ENCODE measurements around the gene SRA1. TPM values are rescaled to one million over a fixed set of nuclear protein-coding genes. Genes with fewer than 3 reads are reported as not detected.
A peak's percentile ranks its signal among the peaks of the same experiment; 100 is the strongest.

Gene SRA1
- total RNA-seq, 1 donor from 2014 or later = 34.6 TPM

- Mint-ChIP-seq H3K36me3 (ENCODE audit: insufficient read depth) (peaks cover 6% of the 10 kb centered on the region), H3K4me3 (ENCODE audit: low read depth) (peak overlapping the region; percentile 8), H3K27me3 (no peaks in the 10 kb centered on the region), H3K27ac (peak overlapping the region; percentile 37), H3K9me3 (ENCODE audit: low read depth) (no peaks in the 10 kb centered on the region), H3K4me1 (ENCODE audit: low read depth) (peaks cover 21% of the 10 kb centered on the region)
- no peak for TF ChIP-seq CTCF (IDR thresholded peaks at IDR 0.05; ENCODE audit: unreplicated experiment)
- no peak for DNase-seq (ENCODE audit: low spot score, unreplicated experiment)
Observed at GRCh38 chr5:140567136-140567818, 10.0 kb upstream of the SRA1 start.

GRCh38 chr5:140566665-140567064 is 9.4 kb upstream of the SRA1 start:
- Mint-ChIP-seq H3K4me3 (ENCODE audit: low read depth) (no peak overlapping the region), H3K27ac (no peak overlapping the region), H3K27me3 (no peaks in the 10 kb centered on the region), H3K4me1 (ENCODE audit: low read depth) (peaks cover 21% of the 10 kb centered on the region), H3K9me3 (ENCODE audit: low read depth) (no peaks in the 10 kb centered on the region), H3K36me3 (ENCODE audit: insufficient read depth) (peaks cover 6% of the 10 kb centered on the region)
- no peak for DNase-seq (ENCODE audit: low spot score, unreplicated experiment)
- TF ChIP-seq CTCF (IDR thresholded peaks at IDR 0.05; ENCODE audit: unreplicated experiment) = no peak

- Mint-ChIP-seq H3K36me3 (ENCODE audit: insufficient read depth) (peaks cover 6% of the 10 kb centered on the region), H3K9me3 (ENCODE audit: low read depth) (no peaks in the 10 kb centered on the region), H3K27me3 (no peaks in the 10 kb centered on the region), H3K27ac (no peak overlapping the region), H3K4me1 (ENCODE audit: low read depth) (peaks cover 21% of the 10 kb centered on the region), H3K4me3 (ENCODE audit: low read depth) (peak overlapping the region; percentile 98)
- DNase-seq (ENCODE audit: low spot score, unreplicated experiment) = no peak
- TF ChIP-seq CTCF (IDR thresholded peaks at IDR 0.05; ENCODE audit: unreplicated experiment) = no peak
Observed at GRCh38 chr5:140565780-140566095, 8.5 kb upstream of the SRA1 start.

- H3K4me1 Mint-ChIP-seq (ENCODE audit: low read depth) = peaks cover 21% of the 10 kb centered on the region
- no peak for TF ChIP-seq CTCF (IDR thresholded peaks at IDR 0.05; ENCODE audit: unreplicated experiment)
- H3K9me3 Mint-ChIP-seq (ENCODE audit: low read depth) = no peaks in the 10 kb centered on the region
- H3K36me3 Mint-ChIP-seq (ENCODE audit: insufficient read depth) = peaks cover 6% of the 10 kb centered on the region
- H3K27me3 Mint-ChIP-seq = no peaks in the 10 kb centered on the region
- no peak for DNase-seq (ENCODE audit: low spot score, unreplicated experiment)
- peak overlapping the region; percentile 98 for H3K4me3 Mint-ChIP-seq (ENCODE audit: low read depth)
- peak overlapping the region; percentile 95 for H3K27ac Mint-ChIP-seq
Observed at GRCh38 chr5:140565024-140565779, 7.9 kb upstream of the SRA1 start.

GRCh38 chr5:140564196-140565023 is 7.1 kb upstream of the SRA1 start, which contains the start of the genes APBB3 and SLC35A4:
Gene APBB3, minus strand, starts transcription at chr5:140564598. Its CDS starts 353 bp downstream, at chr5:140564245.
Gene SLC35A4, plus strand, starts transcription at chr5:140564828. Its CDS starts 2,342 bp downstream, at chr5:140567170.
- H3K9me3 Mint-ChIP-seq (ENCODE audit: low read depth) = no peaks in the 10 kb centered on the region
- TF ChIP-seq CTCF (IDR thresholded peaks at IDR 0.05; ENCODE audit: unreplicated experiment) = no peak
- H3K27ac Mint-ChIP-seq = peak within 1 kb of the TSS; percentile 95
- peaks cover 21% of the 10 kb centered on the region for H3K4me1 Mint-ChIP-seq (ENCODE audit: low read depth)
- peak; percentile 84 for DNase-seq (ENCODE audit: low spot score, unreplicated experiment)
- H3K4me3 Mint-ChIP-seq (ENCODE audit: low read depth) = peak within 1 kb of the TSS; percentile 98
- H3K27me3 Mint-ChIP-seq = no peaks in the 10 kb centered on the region
- H3K36me3 Mint-ChIP-seq (ENCODE audit: insufficient read depth) = peaks cover 6% of the 10 kb centered on the region

All from progenitor cell of endocrine pancreas (in vitro differentiated cells).